Fibroblast of lung (primary cell): ENCODE results near the gene BUB1B. TPM values are rescaled to one million over a fixed set of nuclear protein-coding genes. Genes with fewer than 3 reads are reported as not detected.
"Not testable (repeated sequence)": the region's sequence is repeated elsewhere in the genome, so short reads cannot be mapped to it uniquely, and the experiment has no call there.

Source experiments
- DNase-seq, 2 donors: peaks; one replicate each; pipeline versions ENCODE4 v3.0.0 to v3.0.0-alpha.2; 2010; ENCODE audit warnings: low read depth in 2 of 2
- H2AFZ ChIP-seq: 2 replicates; pipeline ENCODE4 v1.5.1; 2012; ENCODE audit warnings: low read length, control low read depth, inconsistent platforms
- H3K27ac ChIP-seq: 2 replicates; pipeline ENCODE4 v1.5.1; 2011; ENCODE audit warnings: low read length, control low read depth; ENCODE audit not compliant: insufficient read depth
- H3K27me3 ChIP-seq: 2 replicates; pipeline ENCODE4 v1.5.1; 2011; ENCODE audit warnings: mild to moderate bottlenecking, low read length; ENCODE audit not compliant: control insufficient read depth, insufficient read depth
- H3K36me3 ChIP-seq: 2 replicates; pipeline ENCODE4 v1.5.1; 2011; ENCODE audit warnings: low read length; ENCODE audit not compliant: control insufficient read depth, insufficient read depth
- H3K4me1 ChIP-seq: 2 replicates; pipeline ENCODE4 v1.5.1; 2011; ENCODE audit warnings: low read length; ENCODE audit not compliant: control insufficient read depth, insufficient read depth; ENCODE audit errors: extremely low read depth
- H3K4me2 ChIP-seq: 2 replicates; pipeline ENCODE4 v1.5.1; 2011; ENCODE audit warnings: low read length, control low read depth; ENCODE audit not compliant: insufficient read depth; ENCODE audit errors: extremely low read depth
- H3K4me3 ChIP-seq, 4 experiments: fragments of 200-600 bp in 1 of 4; sonication (generic) in 1 of 4; replicated peaks in 1 of 4; 2 replicates each; pipeline ENCODE4 v1.5.1; 2011 to 2016; ENCODE audit warnings: low read length in 4 of 4, low read depth in 3 of 4, mild to moderate bottlenecking in 3 of 4, control low read depth in 2 of 4, inconsistent platforms in 1 of 4, mixed read lengths in 1 of 4; ENCODE audit not compliant: insufficient read depth in 1 of 4; ENCODE audit errors: control extremely low read depth in 1 of 4
- H3K79me2 ChIP-seq: 2 replicates; pipeline ENCODE4 v1.5.1; 2012; ENCODE audit warnings: mild to moderate bottlenecking, low read length, inconsistent platforms; ENCODE audit not compliant: control insufficient read depth, insufficient read depth
- H3K9ac ChIP-seq: 2 replicates; pipeline ENCODE4 v1.5.1; 2011; ENCODE audit warnings: mild to moderate bottlenecking, low read length, control low read depth; ENCODE audit not compliant: insufficient read depth
- H3K9me3 ChIP-seq: 2 replicates; pipeline ENCODE4 v1.5.1; 2012; ENCODE audit warnings: low read depth, low read length; ENCODE audit not compliant: control insufficient read depth, insufficient read depth
- H4K20me1 ChIP-seq: 2 replicates; pipeline ENCODE4 v1.5.1; 2011; ENCODE audit warnings: low read length; ENCODE audit not compliant: control insufficient read depth, insufficient read depth; ENCODE audit errors: extremely low read depth
- EZH2 ChIP-seq: IDR thresholded peaks from 2 replicates; pipeline ENCODE4 v1.5.1; 2012; ENCODE audit warnings: low read length, control low read depth, mild to moderate bottlenecking; ENCODE audit errors: missing control alignments
- polyA plus RNA-seq, 2 donors: library from polyadenylated mRNA; depleted of rRNA in 1 of 2; stranded (reverse) in 1 of 2; unstranded in 1 of 2; fragments of >200 nt; gene quantifications; 2 replicates each; pipeline ENCODE4 v1.2.1, GENCODE V29; 2011 to 2012; ENCODE audit warnings: missing spikeins in 1 of 2
- total RNA-seq: library from RNA; depleted of rRNA; stranded (reverse); fragments of >200 nt; gene quantifications from 2 replicates; pipeline ENCODE4 v1.2.1, GENCODE V29; 2014
- TF ChIP-seq, protein P1 (sequence below), 2 donors: IDR thresholded peaks in 1 of 2; conservative IDR thresholded peaks in 1 of 2; 1 replicate in 1 of 2; 2 replicates in 1 of 2; pipeline ENCODE4 v1.5.1; 2011 to 2012; ENCODE audit warnings: low read length in 2 of 2, control low read depth in 1 of 2, inconsistent platforms in 1 of 2, low read depth in 1 of 2, mild to moderate bottlenecking in 1 of 2

Gene BUB1B
- total and polyA plus RNA-seq, 2 donors (not counting 1 experiment from before 2014, with no cell fraction given): 5.4 to 6.9 TPM

DNA sequence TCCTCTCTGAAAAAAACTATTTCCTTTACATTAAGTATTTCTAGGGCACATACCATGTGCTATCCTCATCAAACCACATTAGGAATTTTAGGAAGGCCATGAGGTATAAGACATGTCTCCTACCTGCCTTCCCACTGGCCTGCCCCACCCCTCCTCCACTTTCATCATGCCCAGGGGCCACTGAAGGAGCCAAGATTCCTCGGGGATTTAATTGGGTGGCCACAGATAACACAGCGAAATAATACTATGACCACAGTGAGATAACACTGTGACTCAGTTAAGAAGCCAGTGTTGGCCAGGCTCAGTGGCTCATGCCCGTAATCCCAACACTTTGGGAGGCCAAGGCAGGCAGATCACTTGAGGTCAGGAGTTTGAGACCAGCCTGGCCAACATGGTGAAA is 42.4 kb upstream of the BUB1B start:
- TF ChIP-seq, protein P1, sequence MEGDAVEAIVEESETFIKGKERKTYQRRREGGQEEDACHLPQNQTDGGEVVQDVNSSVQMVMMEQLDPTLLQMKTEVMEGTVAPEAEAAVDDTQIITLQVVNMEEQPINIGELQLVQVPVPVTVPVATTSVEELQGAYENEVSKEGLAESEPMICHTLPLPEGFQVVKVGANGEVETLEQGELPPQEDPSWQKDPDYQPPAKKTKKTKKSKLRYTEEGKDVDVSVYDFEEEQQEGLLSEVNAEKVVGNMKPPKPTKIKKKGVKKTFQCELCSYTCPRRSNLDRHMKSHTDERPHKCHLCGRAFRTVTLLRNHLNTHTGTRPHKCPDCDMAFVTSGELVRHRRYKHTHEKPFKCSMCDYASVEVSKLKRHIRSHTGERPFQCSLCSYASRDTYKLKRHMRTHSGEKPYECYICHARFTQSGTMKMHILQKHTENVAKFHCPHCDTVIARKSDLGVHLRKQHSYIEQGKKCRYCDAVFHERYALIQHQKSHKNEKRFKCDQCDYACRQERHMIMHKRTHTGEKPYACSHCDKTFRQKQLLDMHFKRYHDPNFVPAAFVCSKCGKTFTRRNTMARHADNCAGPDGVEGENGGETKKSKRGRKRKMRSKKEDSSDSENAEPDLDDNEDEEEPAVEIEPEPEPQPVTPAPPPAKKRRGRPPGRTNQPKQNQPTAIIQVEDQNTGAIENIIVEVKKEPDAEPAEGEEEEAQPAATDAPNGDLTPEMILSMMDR (conservative IDR thresholded peaks at IDR 0.05 in 1 of 2, IDR thresholded peaks at IDR 0.05 in 1 of 2; ENCODE audit: low read depth in 1 of 2, low read length in 2 of 2): no peak
- TF ChIP-seq EZH2: no peak

DNA sequence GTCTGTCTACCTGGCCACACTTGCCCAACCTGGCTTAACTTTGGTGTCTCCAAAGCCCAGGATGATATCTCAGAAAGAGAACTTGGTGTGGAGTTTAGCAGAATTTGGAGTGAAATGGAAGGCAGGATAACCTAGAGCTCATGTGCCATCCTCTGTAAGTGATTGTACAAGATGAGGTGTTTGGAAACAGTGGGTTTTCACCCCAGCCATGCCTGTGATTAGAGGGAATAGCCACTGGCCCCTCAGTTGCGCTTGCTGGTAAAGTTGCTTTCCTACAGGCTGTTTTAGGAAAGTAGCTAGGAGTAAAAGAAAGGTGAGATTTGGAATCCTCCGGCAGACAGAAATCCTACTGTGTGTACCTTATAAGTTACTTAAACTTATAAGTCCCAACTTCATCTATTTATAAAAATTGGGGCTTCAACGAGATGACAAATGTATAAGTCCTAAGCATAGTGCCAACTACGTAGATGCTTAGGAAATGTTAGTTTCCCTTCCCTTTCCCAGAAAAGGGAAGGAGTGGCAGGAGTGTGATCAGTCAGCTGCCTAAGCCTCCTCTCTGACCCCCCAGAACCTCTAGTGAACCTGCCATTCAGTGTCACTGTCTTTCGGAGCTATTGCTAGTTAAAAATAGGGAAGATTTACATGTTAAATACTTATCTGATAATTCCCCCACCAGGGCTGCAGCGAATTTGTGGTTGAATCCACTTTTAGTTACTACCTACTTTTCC is 38.8 kb upstream of the BUB1B start:
- no peaks in the 10 kb centered on the region for H3K4me1 ChIP-seq
- no peaks in the 10 kb centered on the region for H3K79me2 ChIP-seq
- no peak for DNase-seq
- H3K4me2 ChIP-seq: no peak overlapping the region
- H3K9ac ChIP-seq: no peak overlapping the region
- no peak overlapping the region for H3K4me3 ChIP-seq
- H2AFZ ChIP-seq: no peak overlapping the region
- peaks cover 4% of the 10 kb centered on the region for H3K27me3 ChIP-seq
- no peaks in the 10 kb centered on the region for H4K20me1 ChIP-seq
- no peak overlapping the region for H3K27ac ChIP-seq
- H3K9me3 ChIP-seq: no peaks in the 10 kb centered on the region
- TF ChIP-seq EZH2: no peak
- TF ChIP-seq, protein P1 (conservative IDR thresholded peaks at IDR 0.05 in 1 of 2, IDR thresholded peaks at IDR 0.05 in 1 of 2; ENCODE audit: low read depth in 1 of 2, low read length in 2 of 2): no peak
- no peaks in the 10 kb centered on the region for H3K36me3 ChIP-seq

More for the DNA sequence above, 42.4 kb upstream of the BUB1B start:
- no peaks in the 10 kb centered on the region for H3K9me3 ChIP-seq
- no peak overlapping the region for H3K4me3 ChIP-seq
- no peak overlapping the region for H3K4me2 ChIP-seq
- H3K36me3 ChIP-seq: no peaks in the 10 kb centered on the region
- H3K4me1 ChIP-seq: no peaks in the 10 kb centered on the region
- DNase-seq: peak in 1 of 2 donors; percentile 41
- no peak overlapping the region for H3K27ac ChIP-seq
- peaks cover 19% of the 10 kb centered on the region for H3K27me3 ChIP-seq
- H4K20me1 ChIP-seq: no peaks in the 10 kb centered on the region
- H3K79me2 ChIP-seq: no peaks in the 10 kb centered on the region
- no peak overlapping the region for H2AFZ ChIP-seq
- no peak overlapping the region for H3K9ac ChIP-seq

DNA sequence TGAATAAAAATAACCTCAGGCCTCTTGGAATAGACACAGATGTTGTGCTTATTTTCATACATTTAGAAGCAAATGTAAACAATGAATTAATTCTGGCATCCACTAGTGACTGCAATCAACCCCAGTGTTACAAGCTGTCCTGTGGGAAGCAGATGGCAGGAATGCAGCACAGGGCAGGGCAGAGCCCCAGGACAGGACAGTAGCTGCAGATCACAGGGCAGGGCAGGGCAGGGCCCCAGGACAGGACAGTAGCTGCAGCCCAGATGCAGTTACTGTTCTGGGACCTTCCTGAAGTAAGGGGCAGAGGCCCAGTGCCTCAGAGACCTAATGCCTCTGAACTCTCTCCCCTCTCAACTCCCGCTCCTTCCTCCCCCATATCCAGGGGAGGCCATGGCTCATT is 37.9 kb upstream of the BUB1B start:
- not testable (repeated sequence) for H3K79me2 ChIP-seq, H3K9me3 ChIP-seq, H3K27ac ChIP-seq, H3K4me1 ChIP-seq, H3K27me3 ChIP-seq, H3K4me2 ChIP-seq, H4K20me1 ChIP-seq, H3K36me3 ChIP-seq, H3K9ac ChIP-seq, DNase-seq, H2AFZ ChIP-seq, H3K4me3 ChIP-seq

GRCh38 chr15:40123863-40124262 is 37.0 kb upstream of the BUB1B start:
- H3K9me3 ChIP-seq, H2AFZ ChIP-seq, H3K79me2 ChIP-seq, H3K36me3 ChIP-seq, H3K9ac ChIP-seq, DNase-seq, H3K27me3 ChIP-seq, H3K4me3 ChIP-seq, H4K20me1 ChIP-seq, H3K4me2 ChIP-seq, H3K27ac ChIP-seq, H3K4me1 ChIP-seq: not testable (repeated sequence)

GRCh38 chr15:40124333-40124732 is 36.5 kb upstream of the BUB1B start:
- not testable (repeated sequence) for H3K79me2 ChIP-seq, H3K9me3 ChIP-seq, DNase-seq, H3K36me3 ChIP-seq, H3K27me3 ChIP-seq, H3K4me2 ChIP-seq, H3K4me3 ChIP-seq, H2AFZ ChIP-seq, H3K9ac ChIP-seq, H4K20me1 ChIP-seq, H3K4me1 ChIP-seq, H3K27ac ChIP-seq
